Measurements from ENCODE around the gene BCKDHA.

- no peak for TF ChIP-seq CTCF (IDR thresholded peaks at IDR 0.05)
- TF ChIP-seq POLR2A (IDR thresholded peaks at IDR 0.05), result no peak
These were observed 26.1 kb upstream of the BCKDHA start for GRCh38 chr19:41371541-41371940.

Data from stomach (tissue), 4 donors.